Ovary (tissue), 10 donors: ENCODE results near the gene CDC6. TPM values are rescaled to one million over a fixed set of nuclear protein-coding genes. Genes with fewer than 3 reads are reported as not detected.
A peak's percentile ranks its signal among the peaks of the same experiment; 100 is the strongest.

ENCODE experiments used
- DNase-seq, 5 donors: peaks; one replicate each; pipeline ENCODE4 v3.0.0-alpha.2; 2019 to 2020
- H3K27ac ChIP-seq, 2 donors: fragments of 200-600 bp; one replicate each; pipeline versions ENCODE4 v1.5.1 to v1.8.0; 2019 to 2022
- H3K27me3 ChIP-seq: fragments of 200-600 bp; one replicate; pipeline ENCODE4 v1.8.0; 2022
- H3K36me3 ChIP-seq: fragments of 200-600 bp; sonication (generic); one replicate; pipeline ENCODE4 v1.5.1; 2019
- H3K4me1 ChIP-seq: one replicate; pipeline ENCODE4 v1.8.1; 2013; ENCODE audit warnings: mild to moderate bottlenecking, moderate library complexity; ENCODE audit not compliant: insufficient read depth
- H3K4me3 ChIP-seq: fragments of 200-600 bp; sonication (generic); one replicate; pipeline ENCODE4 v1.5.1; 2017
- H3K9me3 ChIP-seq, 2 donors: fragments of 200-600 bp in 1 of 2; sonication (generic) in 1 of 2; one replicate each; pipeline versions ENCODE4 v1.5.1 to v1.8.1; 2013 to 2019; ENCODE audit warnings: mild to moderate bottlenecking in 1 of 2, moderate library complexity in 1 of 2
- CTCF ChIP-seq, 3 donors: fragments of 450-650 bp in 2 of 3; fragments of 200-600 bp in 1 of 3; IDR thresholded peaks; one replicate each; pipeline versions ENCODE4 v1.5.1 to v1.8.0; 2016 to 2022; ENCODE audit warnings: antibody characterized with exemption in 3 of 3, mild to moderate bottlenecking in 1 of 3
- EP300 ChIP-seq: sonication (generic); formaldehyde crosslinking; IDR thresholded peaks from one replicate; pipeline ENCODE4 v1.6.1; 2017; ENCODE audit warnings: antibody characterized with exemption
- POLR2A ChIP-seq: fragments of 450-650 bp; IDR thresholded peaks from one replicate; pipeline ENCODE4 v1.6.1; 2017; ENCODE audit warnings: antibody characterized with exemption, mild to moderate bottlenecking, moderate library complexity
- WGBS, 3 donors: extraction: QIAGEN DNeasy Blood & Tissue Kit in 1 of 3; methylation state at CpG; one replicate each; pipeline versions ENCODE4 v1.1.5 to v1.1.7; 2013 to 2017; 5-methylcytosine and 5-hydroxymethylcytosine counted together
- intact Hi-C, 4 donors: fragments of 100-400 bp; cut with DNase I; formaldehyde crosslinking; loops; one replicate each; pipeline versions ENCODE4 v1.11.0 to v1.15.1; 2022 to 2023
- long read RNA-seq, 3 donors: library from polyadenylated mRNA in 2 of 3; unstranded in 2 of 3; transcript quantifications; one replicate each; pipeline ENCODE4 v2.0.0 and lab custom pipeline, GENCODE V29; 2021 to 2026
- polyA plus RNA-seq, 2 donors: library from polyadenylated mRNA; stranded (reverse); fragments of 200-250 nt in 1 of 2; fragments of 350-450 nt in 1 of 2; fragmentation: Illumina TruSeq in 1 of 2; extraction: RNeasy Lipid Tissue Mini Kit (QIAGEN cat#74804) in 1 of 2; gene quantifications; one replicate each; pipeline ENCODE4 v1.2.3, GENCODE V29; 2013 to 2014
- total RNA-seq, 7 donors: library from RNA; depleted of rRNA in 2 of 7; stranded (reverse); fragments of >200 nt in 2 of 7; fragmentation: NEBNext Ultra II Directional in 3 of 7; extraction: Animal tissue kit (Norgen Biotek cat#: 25700) in 3 of 7; gene quantifications; one replicate each; pipeline versions ENCODE4 v1.1.0 to v1.2.4, GENCODE V29; 2016 to 2023
- donor health status: DM: no; HTN: no; CAD: no; lungs with moderate emphysema.
- donor health status: DM: no; HTN: no; CAD: no.
- donor health status: Bipolar disorder and iron deficiency.
- donor health status: DM: yes; HTN: yes; CAD: no.
- donor health status: DM: no; HTN: no; CAD: no.
- donor health status: DM: yes; HTN: yes; CAD: no.

Gene CDC6
- total RNA-seq (1 to 10 TPM in 3 of 7 donors, under 1 TPM in 4; 0.34 to 3.8 (median 0.76) TPM), polyA plus RNA-seq (1 to 10 TPM in 1 of 2 donors, under 1 TPM in 1; 0.80 to 3.3 TPM)
- long read RNA-seq, donor 1, full-length matches to known transcripts = 4 of 6 reads
- long read RNA-seq, donor 1, partial matches to known transcripts = 2 of 6 reads
- long read RNA-seq, donor 1, other reads (novel, unspliced or antisense) = 0 of 6 reads
- long read RNA-seq, donor 2, full-length matches to known transcripts = 14 of 19 reads
- long read RNA-seq, donor 2, partial matches to known transcripts = 5 of 19 reads
- long read RNA-seq, donor 2, other reads (novel, unspliced or antisense) = 0 of 19 reads
- long read RNA-seq, donor 3, full-length matches to known transcripts = 2 of 3 reads
- long read RNA-seq, donor 3, partial matches to known transcripts = 0 of 3 reads
- long read RNA-seq, donor 3, other reads (novel, unspliced or antisense) = 1 of 3 reads

GRCh38 chr17:40287494-40288369 lies at the start of gene CDC6:
TSS of gene CDC6 (plus strand) at chr17:40287879. CDS start at chr17:40289421, 1,542 bp downstream.
- Histone ChIP-seq H3K27ac (no peak within 1 kb of the TSS), H3K9me3 (no peaks in the 10 kb centered on the region), H3K36me3 (no peaks in the 10 kb centered on the region), H3K4me1 (peaks cover 2% of the 10 kb centered on the region), H3K4me3 (peak within 1 kb of the TSS; percentile 41), H3K27me3 (no peaks in the 10 kb centered on the region)
- peak; percentile 97 to 99 (median 98) for DNase-seq
- intact Hi-C loops = loop anchor here in 2 of 4 donors (5.0 to 10.0 kb wide), 3 partner anchors 63 to 275 kb away; partner anchors contain the start of gene WIPF2 (in 1 of the 2)
- TF ChIP-seq CTCF (IDR thresholded peaks at IDR 0.05) = no peak
- no peak for TF ChIP-seq POLR2A
- no peak for TF ChIP-seq EP300
- 0 to 1% (median 0%) methylated on average over 47 of the region's 47 CpGs for WGBS, 3 donors

GRCh38 chr17:40241252-40241834 lies 46.3 kb upstream of the CDC6 start:
- Histone ChIP-seq H3K4me1 (peaks cover 2% of the 10 kb centered on the region), H3K36me3 (no peaks in the 10 kb centered on the region), H3K27me3 (no peaks in the 10 kb centered on the region), H3K4me3 (no peak overlapping the region), H3K27ac (no peak overlapping the region), H3K9me3 (no peaks in the 10 kb centered on the region)
- WGBS, 3 donors = 28 to 57% (median 35%) methylated on average over 4 of the region's 4 CpGs
- intact Hi-C loops = no loop called here
- no peak for TF ChIP-seq EP300
- TF ChIP-seq POLR2A = no peak
- TF ChIP-seq CTCF (IDR thresholded peaks at IDR 0.05) = no peak
- DNase-seq = no peak

GRCh38 chr17:40242774-40243173 lies 44.9 kb upstream of the CDC6 start:
- DNase-seq = no peak

More at GRCh38 chr17:40242774-40243173, 44.9 kb upstream of the CDC6 start:
- no peaks in the 10 kb centered on the region for H3K9me3 ChIP-seq
- WGBS, 3 donors = 84 to 96% (median 85%) methylated on average over 3 of the region's 3 CpGs
- H3K36me3 ChIP-seq = no peaks in the 10 kb centered on the region
- no peak overlapping the region for H3K4me3 ChIP-seq
- H3K27me3 ChIP-seq = no peaks in the 10 kb centered on the region
- peaks cover 2% of the 10 kb centered on the region for H3K4me1 ChIP-seq
- no peak overlapping the region for H3K27ac ChIP-seq
- TF ChIP-seq POLR2A (no peak), EP300 (no peak), CTCF (IDR thresholded peaks at IDR 0.05) (no peak)
- intact Hi-C loops = no loop called here
